ENCODE measurements around the gene HSPG2. TPM values are rescaled to one million over a fixed set of nuclear protein-coding genes. Genes with fewer than 3 reads are reported as not detected.
"Not testable (repeated sequence)": the region's sequence is repeated elsewhere in the genome, so short reads cannot be mapped to it uniquely, and the experiment has no call there.

HSPG2 gene
- total and polyA plus RNA-seq, 8 donors, result 50.4 to 164 (median 63.9) TPM

DNA sequence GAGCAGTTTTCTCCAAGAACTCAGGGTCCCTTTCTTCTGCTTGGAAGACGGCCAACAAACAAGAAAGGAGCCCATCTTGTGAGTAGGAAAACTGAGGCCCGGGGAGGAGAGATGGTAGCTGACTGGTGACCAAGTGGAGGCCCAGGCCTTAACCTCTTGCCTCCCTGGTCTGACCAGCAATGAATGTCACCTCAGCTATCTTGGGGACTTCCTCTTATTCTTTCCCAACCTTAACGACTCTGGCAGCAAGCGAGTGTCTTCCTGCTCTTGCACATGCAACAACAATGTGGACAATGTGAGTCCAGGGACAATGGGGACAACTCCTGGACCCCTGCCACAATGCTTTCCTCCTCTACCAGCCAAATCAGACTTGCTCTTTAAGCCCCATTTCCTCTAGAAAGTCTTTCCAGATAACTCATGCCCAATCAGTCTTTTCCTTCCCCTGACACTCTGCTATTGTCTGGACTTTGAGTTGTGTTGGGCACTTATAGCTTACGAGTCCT lies 12.6 kb downstream of the HSPG2 start:
- FAIRE-seq (no peak), ATAC-seq (no peak), DNase-seq (no peak)
- Histone ChIP-seq H3K4me3 (no peak overlapping the region), H3K36me3 (no peaks in the 10 kb centered on the region), H3K4me1 (peaks cover 12 to 13% (median 12%) of the 10 kb centered on the region in 3 donors), H3K27ac (peak overlapping the region in 1 of 4 donors; percentile 44), H3K9me3 (no peaks in the 10 kb centered on the region), H3K27me3 (no peaks in the 10 kb centered on the region)
- TF ChIP-seq, protein P1, sequence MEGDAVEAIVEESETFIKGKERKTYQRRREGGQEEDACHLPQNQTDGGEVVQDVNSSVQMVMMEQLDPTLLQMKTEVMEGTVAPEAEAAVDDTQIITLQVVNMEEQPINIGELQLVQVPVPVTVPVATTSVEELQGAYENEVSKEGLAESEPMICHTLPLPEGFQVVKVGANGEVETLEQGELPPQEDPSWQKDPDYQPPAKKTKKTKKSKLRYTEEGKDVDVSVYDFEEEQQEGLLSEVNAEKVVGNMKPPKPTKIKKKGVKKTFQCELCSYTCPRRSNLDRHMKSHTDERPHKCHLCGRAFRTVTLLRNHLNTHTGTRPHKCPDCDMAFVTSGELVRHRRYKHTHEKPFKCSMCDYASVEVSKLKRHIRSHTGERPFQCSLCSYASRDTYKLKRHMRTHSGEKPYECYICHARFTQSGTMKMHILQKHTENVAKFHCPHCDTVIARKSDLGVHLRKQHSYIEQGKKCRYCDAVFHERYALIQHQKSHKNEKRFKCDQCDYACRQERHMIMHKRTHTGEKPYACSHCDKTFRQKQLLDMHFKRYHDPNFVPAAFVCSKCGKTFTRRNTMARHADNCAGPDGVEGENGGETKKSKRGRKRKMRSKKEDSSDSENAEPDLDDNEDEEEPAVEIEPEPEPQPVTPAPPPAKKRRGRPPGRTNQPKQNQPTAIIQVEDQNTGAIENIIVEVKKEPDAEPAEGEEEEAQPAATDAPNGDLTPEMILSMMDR (IDR thresholded peaks at IDR 0.05), result no peak
- intact Hi-C loops (cut with DNase I), result loop anchor here in 1 of 3 donors (5.0 kb wide), 1 partner anchor 47 kb away; no protein-coding TSS in a partner anchor
- WGBS, 2 donors, result 73% methylated on average over 5 of the region's 5 CpGs

DNA sequence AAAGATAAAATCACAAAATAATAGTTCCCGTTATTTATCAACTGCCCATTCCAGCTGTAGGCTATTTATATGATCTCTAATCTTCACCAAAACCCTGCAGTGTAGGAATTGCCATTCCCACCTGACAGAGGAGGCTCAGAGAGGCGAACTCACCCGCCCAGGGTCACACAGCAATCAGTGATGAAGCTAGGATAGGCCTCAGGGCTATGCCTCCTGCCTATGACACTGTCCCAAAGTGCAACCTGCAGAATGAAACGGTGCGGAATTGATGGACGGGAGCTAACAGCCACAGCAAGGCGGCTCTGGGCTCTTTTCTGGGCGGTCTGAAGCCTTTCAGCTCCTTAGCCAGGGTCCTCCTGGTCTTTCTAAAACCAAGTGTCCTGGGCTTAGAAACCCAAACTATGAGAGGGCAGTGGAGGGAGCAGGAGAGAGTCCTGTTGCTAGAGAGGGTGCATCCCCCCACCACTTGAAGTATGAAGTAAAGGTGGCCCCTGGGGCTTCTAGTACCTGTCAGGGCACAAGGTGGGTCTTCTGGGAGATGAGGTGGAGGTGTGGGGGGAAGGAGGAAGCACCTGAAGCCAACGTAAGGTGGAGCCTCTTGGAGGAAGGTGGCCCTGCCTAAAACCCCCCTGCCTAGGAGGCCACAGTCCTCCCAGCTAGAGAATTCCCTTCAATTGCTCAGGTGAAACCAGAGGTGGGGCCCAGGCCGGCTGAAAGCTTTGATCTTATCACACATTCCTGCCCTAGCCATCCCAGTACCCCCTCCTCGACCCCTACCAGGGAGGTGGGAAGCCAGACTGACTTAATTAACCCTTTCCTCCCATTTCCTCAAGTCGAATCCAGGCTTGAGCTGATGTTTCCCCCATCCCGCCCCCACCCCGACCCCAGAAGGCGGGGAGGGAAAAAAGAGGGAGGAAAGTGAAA lies 14.8 kb downstream of the HSPG2 start:
- no peaks in the 10 kb centered on the region for H3K36me3 ChIP-seq
- no peak for FAIRE-seq

DNA sequence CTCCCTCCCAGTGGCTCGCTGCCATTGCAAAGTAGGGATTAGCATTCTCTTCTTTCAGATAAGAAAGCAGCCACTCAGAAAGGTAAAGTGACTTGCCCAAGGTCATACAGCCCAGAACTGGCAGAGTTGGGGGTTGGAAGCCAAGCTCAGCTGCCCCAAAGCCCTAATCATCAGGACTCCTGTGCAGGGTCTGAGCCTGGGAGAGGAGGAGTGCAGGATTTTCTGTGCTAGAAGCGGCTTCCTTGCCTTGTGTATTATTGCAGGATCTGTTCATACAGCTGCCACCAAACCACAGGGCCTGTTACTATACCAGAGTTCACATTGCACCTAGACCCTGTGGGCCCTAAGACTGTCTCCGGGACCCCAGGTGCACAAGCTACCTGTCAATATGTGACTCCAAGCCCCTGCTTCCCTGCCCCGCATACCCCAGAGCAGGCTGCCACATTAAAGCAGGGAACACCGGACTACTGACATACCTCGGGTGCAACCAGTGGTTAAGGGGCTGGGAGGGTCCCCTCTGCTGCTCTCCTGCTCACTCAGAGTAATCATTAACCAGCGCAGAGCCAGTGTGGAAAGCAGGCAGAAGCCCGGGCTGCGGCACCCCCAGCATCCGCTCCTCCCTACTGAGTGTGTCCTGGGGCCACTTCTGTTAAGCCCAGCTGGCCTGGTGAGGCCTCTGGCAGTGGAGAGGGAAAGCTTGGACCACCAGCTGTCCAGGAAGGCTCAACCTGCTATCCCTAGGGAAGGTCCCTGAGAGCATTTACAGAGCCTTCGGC lies 15.8 kb downstream of the HSPG2 start:
- Histone ChIP-seq H3K27ac (no peak overlapping the region), H3K4me1 (peaks cover 21 to 24% (median 23%) of the 10 kb centered on the region in 3 donors), H3K4me3 (no peak overlapping the region), H3K36me3 (no peaks in the 10 kb centered on the region), H3K9me3 (no peaks in the 10 kb centered on the region), H3K27me3 (no peaks in the 10 kb centered on the region)
- no peak for FAIRE-seq
- ATAC-seq, result peak in 3 of 4 donors; percentile 31 to 64 (median 44)
- intact Hi-C loops (cut with DNase I), result no loop called here
- TF ChIP-seq, protein P1 (IDR thresholded peaks at IDR 0.05), result no peak
- no peak for DNase-seq
- WGBS, 2 donors, result 70 to 77% methylated on average over 11 of the region's 11 CpGs

More for the DNA sequence above, 14.8 kb downstream of the HSPG2 start:
- Histone ChIP-seq H3K4me3 (no peak overlapping the region), H3K9me3 (no peaks in the 10 kb centered on the region), H3K27me3 (no peaks in the 10 kb centered on the region), H3K4me1 (peaks cover 12 to 18% (median 13%) of the 10 kb centered on the region in 3 donors), H3K27ac (no peak overlapping the region)
- WGBS, 2 donors, result 71 to 73% methylated on average over 15 of the region's 15 CpGs
- intact Hi-C loops (cut with DNase I), result no loop called here
- no peak for ATAC-seq
- TF ChIP-seq, protein P1 (IDR thresholded peaks at IDR 0.05), result no peak
- no peak for DNase-seq

DNA sequence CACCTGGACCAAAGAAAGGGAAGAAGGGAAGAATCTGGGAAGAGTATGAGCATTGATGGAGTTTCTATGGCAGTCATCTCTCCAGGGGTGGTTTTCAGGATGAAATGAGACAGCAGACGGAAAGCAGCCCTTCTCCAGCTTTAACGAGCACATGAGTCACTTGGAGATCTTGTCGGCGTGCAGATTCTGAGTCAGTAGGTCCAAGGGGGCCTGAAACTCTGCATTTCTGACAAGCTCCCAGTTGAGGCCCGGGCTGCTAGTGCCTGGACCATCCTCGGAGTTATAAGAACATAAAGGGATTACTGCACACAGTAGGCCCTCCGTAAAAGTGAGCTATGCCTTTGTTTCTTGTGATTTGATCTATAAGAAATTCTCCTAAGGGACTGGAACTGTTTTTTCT lies 17.6 kb downstream of the HSPG2 start:
- H3K36me3 ChIP-seq, result no peaks in the 10 kb centered on the region
- no peaks in the 10 kb centered on the region for H3K9me3 ChIP-seq
- intact Hi-C loops (cut with DNase I), result no loop called here
- FAIRE-seq (no peak), ATAC-seq (no peak), DNase-seq (no peak)
- no peak overlapping the region for H3K4me3 ChIP-seq
- H3K27ac ChIP-seq, result no peak overlapping the region
- TF ChIP-seq, protein P1 (IDR thresholded peaks at IDR 0.05), result no peak
- WGBS, 2 donors, result 90 to 93% methylated on average over 7 of the region's 7 CpGs
- peaks cover 28 to 35% (median 35%) of the 10 kb centered on the region in 3 donors for H3K4me1 ChIP-seq
- no peaks in the 10 kb centered on the region for H3K27me3 ChIP-seq

DNA sequence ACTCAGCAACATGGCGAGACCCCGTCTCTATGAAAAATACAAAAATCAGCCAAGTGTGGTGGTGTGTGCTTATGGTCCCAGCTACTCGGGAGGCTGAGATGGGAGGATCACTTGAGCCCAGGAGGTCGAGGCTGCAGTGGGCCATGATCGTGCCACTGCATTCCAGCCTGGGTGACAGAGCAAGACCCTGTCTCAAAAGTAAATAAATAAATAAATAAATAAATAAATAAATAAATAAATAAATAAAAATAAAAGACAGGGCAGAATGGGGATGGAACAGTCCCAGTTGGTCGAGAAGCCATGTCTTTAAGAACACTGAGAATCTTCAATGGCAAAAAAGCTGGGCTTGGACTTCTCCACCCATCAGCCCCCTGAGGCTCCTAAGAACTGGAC lies 19.9 kb downstream of the HSPG2 start:
- not testable (repeated sequence) for ATAC-seq

More for the DNA sequence above, 19.9 kb downstream of the HSPG2 start:
- H3K27me3 ChIP-seq; DNase-seq; H3K36me3 ChIP-seq; H3K4me3 ChIP-seq; intact Hi-C loops (cut with DNase I); FAIRE-seq; H3K9me3 ChIP-seq: not testable (repeated sequence)
- peak overlapping the region in 2 of 4 donors; percentile 19 to 37 for H3K27ac ChIP-seq
- H3K4me1 ChIP-seq, result peaks cover 30 to 42% (median 39%) of the 10 kb centered on the region in 3 donors
- 61 to 68% methylated on average over 6 of the region's 6 CpGs for WGBS, 2 donors

Data from pancreas (tissue), 10 donors.